Neural progenitor cell (in vitro differentiated cells): ENCODE results near the gene EPHA2.

Source experiments
- CTCF ChIP-seq: fragments of 200-600 bp; sonication (generic); IDR thresholded peaks from 2 replicates; pipeline ENCODE4 v1.5.1; 2017; ENCODE audit warnings: antibody characterized with exemption, mild to moderate bottlenecking
- EZH2 ChIP-seq: fragments of 200-600 bp; sonication (generic); IDR thresholded peaks from 2 replicates; pipeline ENCODE4 v1.6.1; 2017; ENCODE audit warnings: antibody characterized with exemption, mild to moderate bottlenecking, moderate library complexity

GRCh38 chr1:16133007-16133961 lies 22.6 kb downstream of the EPHA2 start:
- TF ChIP-seq CTCF (no peak), EZH2 (no peak)
